GM21515 (cell line): ENCODE results near the gene ADSL.
A peak's percentile ranks its signal among the peaks of the same experiment; 100 is the strongest.

Source experiments
- ATAC-seq: cut with Tn5 transposase; IDR thresholded peaks from one replicate; pipeline ENCODE4 v1.9.1; 2021; ENCODE audit not compliant: unreplicated experiment

ADSL gene

GRCh38 chr22:40434106-40434505 lies 87.8 kb downstream of the ADSL start:
- no peak for ATAC-seq

- ATAC-seq = no peak
Observed at GRCh38 chr22:40434745-40435144, 88.4 kb downstream of the ADSL start.

- ATAC-seq = peak; percentile 68
Observed at GRCh38 chr22:40436505-40437431, 90.5 kb downstream of the ADSL start.
